ENCODE measurements around the gene DLST. TPM values are rescaled to one million over a fixed set of nuclear protein-coding genes. Genes with fewer than 3 reads are reported as not detected.
"Not testable (repeated sequence)": the region's sequence is repeated elsewhere in the genome, so short reads cannot be mapped to it uniquely, and the experiment has no call there.

The DLST gene
- total RNA-seq, 1 donor from 2014 or later = 74.4 TPM

DNA sequence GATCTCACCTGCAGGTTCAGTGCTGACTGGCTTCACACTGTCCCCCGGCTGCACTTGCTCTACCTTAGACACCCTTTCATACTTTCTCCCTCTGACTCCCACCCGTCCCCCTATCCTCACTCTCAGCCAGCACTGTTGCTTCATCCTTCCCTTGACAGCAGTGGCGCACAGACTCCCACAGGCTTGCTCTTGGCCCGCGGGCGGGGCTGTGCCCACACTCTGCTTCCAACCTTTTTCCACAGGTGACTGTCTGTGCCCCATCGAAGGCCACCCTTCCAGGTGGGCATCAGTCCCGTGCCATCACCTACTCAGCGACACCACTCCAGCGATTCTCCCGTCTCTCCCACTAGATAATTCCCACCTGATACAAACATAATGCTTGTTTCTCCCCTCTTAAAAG is 42.3 kb downstream of the DLST start:
- Mint-ChIP-seq H3K4me1 (no peaks in the 10 kb centered on the region), H3K4me3 (no peak overlapping the region), H3K27ac (no peak overlapping the region), H3K27me3 (ENCODE audit: low read depth) (peaks cover 41% of the 10 kb centered on the region), H3K9me3 (no peaks in the 10 kb centered on the region), H3K36me3 (no peaks in the 10 kb centered on the region)
- no peak for DNase-seq (ENCODE audit: low spot score in 2 of 2, unreplicated experiment in 2 of 2)
- TF ChIP-seq, protein P1, sequence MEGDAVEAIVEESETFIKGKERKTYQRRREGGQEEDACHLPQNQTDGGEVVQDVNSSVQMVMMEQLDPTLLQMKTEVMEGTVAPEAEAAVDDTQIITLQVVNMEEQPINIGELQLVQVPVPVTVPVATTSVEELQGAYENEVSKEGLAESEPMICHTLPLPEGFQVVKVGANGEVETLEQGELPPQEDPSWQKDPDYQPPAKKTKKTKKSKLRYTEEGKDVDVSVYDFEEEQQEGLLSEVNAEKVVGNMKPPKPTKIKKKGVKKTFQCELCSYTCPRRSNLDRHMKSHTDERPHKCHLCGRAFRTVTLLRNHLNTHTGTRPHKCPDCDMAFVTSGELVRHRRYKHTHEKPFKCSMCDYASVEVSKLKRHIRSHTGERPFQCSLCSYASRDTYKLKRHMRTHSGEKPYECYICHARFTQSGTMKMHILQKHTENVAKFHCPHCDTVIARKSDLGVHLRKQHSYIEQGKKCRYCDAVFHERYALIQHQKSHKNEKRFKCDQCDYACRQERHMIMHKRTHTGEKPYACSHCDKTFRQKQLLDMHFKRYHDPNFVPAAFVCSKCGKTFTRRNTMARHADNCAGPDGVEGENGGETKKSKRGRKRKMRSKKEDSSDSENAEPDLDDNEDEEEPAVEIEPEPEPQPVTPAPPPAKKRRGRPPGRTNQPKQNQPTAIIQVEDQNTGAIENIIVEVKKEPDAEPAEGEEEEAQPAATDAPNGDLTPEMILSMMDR (IDR thresholded peaks at IDR 0.05; ENCODE audit: unreplicated experiment) = no peak

GRCh38 chr14:74927225-74927624 is 45.5 kb downstream of the DLST start:
- DNase-seq (ENCODE audit: low spot score in 2 of 2, unreplicated experiment in 2 of 2) = no peak
- Mint-ChIP-seq H3K9me3 (no peaks in the 10 kb centered on the region), H3K36me3 (no peaks in the 10 kb centered on the region), H3K4me1 (no peaks in the 10 kb centered on the region), H3K4me3 (no peak overlapping the region), H3K27ac (no peak overlapping the region), H3K27me3 (ENCODE audit: low read depth) (peaks cover 43% of the 10 kb centered on the region)
- TF ChIP-seq, protein P1 (IDR thresholded peaks at IDR 0.05; ENCODE audit: unreplicated experiment) = no peak

DNA sequence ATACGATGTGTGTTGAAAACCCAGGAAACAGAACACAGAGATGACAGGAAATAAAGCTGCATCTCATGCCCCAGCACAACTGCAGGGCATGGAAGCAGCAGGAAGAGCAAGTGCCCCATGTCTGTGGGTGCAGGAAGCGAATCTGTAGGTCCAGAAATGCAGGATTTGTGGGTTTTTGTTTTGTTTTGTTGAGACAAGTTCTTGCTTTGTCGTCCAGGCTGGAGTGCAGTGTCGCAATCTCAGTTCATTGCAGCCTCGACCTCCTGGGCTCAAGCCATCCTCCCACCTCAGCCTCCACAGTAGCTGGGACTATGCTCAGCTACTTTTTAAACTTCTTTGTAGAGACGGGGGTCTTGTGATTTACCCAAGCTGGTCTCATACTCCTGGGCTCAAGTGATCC is 47.5 kb downstream of the DLST start:
- TF ChIP-seq, protein P1 (IDR thresholded peaks at IDR 0.05; ENCODE audit: unreplicated experiment) = no peak
- Mint-ChIP-seq H3K4me3 (no peak overlapping the region), H3K9me3 (no peaks in the 10 kb centered on the region), H3K27ac (no peak overlapping the region), H3K27me3 (ENCODE audit: low read depth) (peaks cover 32% of the 10 kb centered on the region), H3K36me3 (no peaks in the 10 kb centered on the region), H3K4me1 (no peaks in the 10 kb centered on the region)
- DNase-seq (ENCODE audit: low spot score in 2 of 2, unreplicated experiment in 2 of 2) = no peak

DNA sequence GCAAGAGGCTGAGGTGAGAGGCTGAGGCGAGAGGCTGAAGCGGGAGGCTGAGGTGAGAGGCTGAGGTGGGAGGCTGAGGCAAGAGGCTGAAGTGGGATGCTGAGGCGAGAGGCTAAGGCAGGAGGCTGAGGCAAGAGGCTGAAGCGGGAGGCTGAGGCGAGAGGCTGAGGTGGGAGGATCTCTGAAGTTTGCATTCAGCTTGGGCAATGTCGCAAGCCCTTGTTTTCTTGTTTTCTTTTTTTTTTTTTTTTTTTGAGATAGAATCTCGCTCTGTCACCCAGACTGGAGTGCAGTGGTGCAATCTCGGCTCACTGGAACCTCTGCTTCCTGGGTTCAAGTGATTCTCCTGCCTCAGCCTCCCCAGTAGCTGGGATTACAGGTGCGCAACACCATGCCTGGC is 50.0 kb downstream of the DLST start:
- peaks cover 15% of the 10 kb centered on the region for H3K27me3 Mint-ChIP-seq (ENCODE audit: low read depth)
- not testable (repeated sequence) for H3K4me3 Mint-ChIP-seq; H3K27ac Mint-ChIP-seq; H3K9me3 Mint-ChIP-seq; H3K4me1 Mint-ChIP-seq; H3K36me3 Mint-ChIP-seq; DNase-seq (ENCODE audit: low spot score in 2 of 2, unreplicated experiment in 2 of 2)

- no peaks in the 10 kb centered on the region for H3K36me3 Mint-ChIP-seq
Measured at GRCh38 chr14:74932401-74932901, 50.7 kb downstream of the DLST start.

GRCh38 chr14:74932936-74933335 is 51.2 kb downstream of the DLST start:
- H3K4me1 Mint-ChIP-seq; H3K9me3 Mint-ChIP-seq; H3K27ac Mint-ChIP-seq; H3K36me3 Mint-ChIP-seq; DNase-seq (ENCODE audit: low spot score in 2 of 2, unreplicated experiment in 2 of 2); H3K4me3 Mint-ChIP-seq; H3K27me3 Mint-ChIP-seq (ENCODE audit: low read depth): not testable (repeated sequence)

More at GRCh38 chr14:74932401-74932901, 50.7 kb downstream of the DLST start:
- TF ChIP-seq, protein P1 (IDR thresholded peaks at IDR 0.05; ENCODE audit: unreplicated experiment) = no peak
- Mint-ChIP-seq H3K27me3 (ENCODE audit: low read depth) (peaks cover 8% of the 10 kb centered on the region), H3K4me1 (peaks cover 5% of the 10 kb centered on the region), H3K27ac (no peak overlapping the region), H3K9me3 (no peaks in the 10 kb centered on the region), H3K4me3 (no peak overlapping the region)
- DNase-seq (ENCODE audit: low spot score in 2 of 2, unreplicated experiment in 2 of 2) = no peak

DNA sequence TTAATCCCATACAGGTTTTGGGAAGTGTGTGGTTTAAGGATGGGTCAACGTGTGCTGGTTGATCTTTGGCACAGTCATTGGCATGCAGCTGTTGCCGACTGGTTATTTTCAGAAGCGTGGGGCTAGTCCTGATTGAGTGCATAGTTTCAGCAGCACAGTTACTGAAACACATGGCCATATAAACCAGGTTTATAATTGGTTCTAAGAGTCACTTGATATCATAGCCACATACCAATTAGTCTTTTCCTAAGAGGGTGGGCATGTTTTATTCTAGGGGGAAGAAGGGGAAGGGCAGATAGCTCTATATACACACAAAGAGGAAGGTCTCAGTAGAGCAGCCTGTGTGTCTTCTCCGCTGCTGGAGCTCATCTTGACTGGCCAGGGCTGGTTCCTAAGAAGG is 52.3 kb downstream of the DLST start:
- Mint-ChIP-seq H3K4me1 (peaks cover 5% of the 10 kb centered on the region), H3K27ac (no peak overlapping the region), H3K36me3 (no peaks in the 10 kb centered on the region), H3K27me3 (ENCODE audit: low read depth) (peaks cover 7% of the 10 kb centered on the region), H3K9me3 (no peaks in the 10 kb centered on the region), H3K4me3 (no peak overlapping the region)
- TF ChIP-seq, protein P1 (IDR thresholded peaks at IDR 0.05; ENCODE audit: unreplicated experiment) = no peak
- DNase-seq (ENCODE audit: low spot score in 2 of 2, unreplicated experiment in 2 of 2) = no peak

Data from mesothelial cell of epicardium (in vitro differentiated cells).